ENCODE measurements around the gene LRRC26. TPM values are rescaled to one million over a fixed set of nuclear protein-coding genes. Genes with fewer than 3 reads are reported as not detected.
A peak's percentile ranks its signal among the peaks of the same experiment; 100 is the strongest.

The LRRC26 gene
- total and polyA plus RNA-seq, 4 donors: 0.12 to 5.2 (median 0.57) TPM

DNA sequence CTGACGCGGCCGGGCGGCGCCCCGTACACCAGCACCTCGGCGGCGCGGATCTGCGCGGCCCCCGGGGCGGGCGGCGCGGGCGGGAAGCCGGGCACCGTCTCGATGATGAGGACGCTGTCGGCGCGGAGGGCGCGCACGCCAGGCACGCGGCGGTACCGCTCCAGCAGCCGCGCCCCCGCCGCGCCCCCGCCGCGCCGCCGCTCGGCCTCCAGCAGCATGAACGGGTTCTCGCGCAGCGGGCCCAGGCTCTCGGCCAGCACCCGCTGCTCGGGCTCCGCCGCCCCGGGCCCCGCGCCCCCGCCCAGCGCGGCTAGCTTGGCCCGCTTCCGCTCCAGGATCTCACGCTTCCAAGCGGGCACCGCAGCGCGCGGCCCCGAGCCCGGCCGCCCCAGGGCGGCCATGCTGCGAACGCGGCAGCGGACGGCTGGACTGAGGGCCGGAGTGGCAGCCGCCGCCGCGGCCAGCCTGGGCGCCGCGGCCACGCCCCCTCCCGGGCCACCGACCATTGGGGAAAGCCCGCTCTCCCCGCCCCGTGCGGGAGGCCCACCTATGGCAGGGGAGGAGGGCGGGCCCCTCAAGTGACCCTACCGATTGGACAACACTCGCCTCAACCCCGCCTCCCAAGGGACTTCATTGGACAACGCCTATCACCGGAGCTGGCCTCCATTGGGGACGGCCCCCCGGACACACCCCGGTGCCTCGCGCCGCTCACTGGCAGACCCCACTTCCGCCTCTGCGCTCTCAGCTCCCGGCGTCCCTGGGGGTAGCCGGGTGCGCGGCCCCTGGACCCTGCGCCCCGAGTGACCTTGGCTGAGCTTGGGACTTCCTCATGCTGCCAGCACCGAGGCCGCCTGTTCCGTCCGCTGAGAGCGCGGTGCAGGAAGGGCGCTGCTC lies 30.7 kb upstream of the LRRC26 start, which contains the start of gene TPRN:
Gene TPRN (minus strand): TSS at position 431 of the 894 bp plus-strand sequence. CDS start 30 bp downstream, at position 401.
- H3K4me1 ChIP-seq (ENCODE audit: control insufficient read depth in 5 of 5, insufficient read depth in 5 of 5, low read length in 5 of 5): peaks cover 7 to 33% (median 21%) of the 10 kb centered on the region in 5 donors
- H3K27ac ChIP-seq (ENCODE audit: low read depth in 1 of 2, low read length in 1 of 2): peak within 1 kb of the TSS; percentile 81 to 97
- peak; percentile 96 for ATAC-seq (ENCODE audit: insufficient read depth, low FRiP score)

DNA sequence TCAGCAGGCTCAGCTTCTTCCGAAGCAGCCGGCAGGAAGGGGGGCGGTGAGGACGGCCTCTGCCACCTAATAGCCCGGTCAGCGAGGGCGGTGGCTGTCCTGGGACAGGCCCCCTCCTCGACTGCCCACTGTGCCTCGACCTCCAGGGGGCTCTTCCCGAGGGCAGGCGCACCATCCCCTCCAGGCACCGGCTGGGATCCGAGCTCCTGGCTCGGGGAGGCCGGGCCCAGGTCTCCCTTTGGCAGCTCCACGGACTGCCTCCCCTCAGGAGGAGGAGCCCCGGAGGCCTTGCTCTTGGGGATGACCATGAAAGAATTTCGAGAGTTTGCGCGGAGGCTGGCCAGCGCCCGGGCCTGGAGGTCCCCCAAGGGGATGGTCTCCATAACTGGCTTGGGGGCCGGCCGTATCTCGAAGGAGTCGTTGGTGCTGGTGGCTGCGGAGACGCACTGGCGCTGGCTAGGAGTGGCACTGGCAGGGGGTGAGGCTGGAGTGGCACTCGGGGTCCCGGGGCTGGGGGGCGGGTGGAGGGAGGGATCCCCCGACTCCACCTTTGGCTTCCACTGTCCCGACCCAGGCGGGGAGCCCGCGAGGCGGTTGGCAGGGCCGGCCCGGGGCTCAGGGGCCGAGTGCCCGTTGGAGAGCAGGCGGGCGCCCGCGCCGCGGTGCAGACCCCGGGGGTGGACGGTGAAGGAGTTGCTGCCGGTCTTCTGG lies 29.7 kb upstream of the LRRC26 start:
- Histone ChIP-seq H3K36me3 (ENCODE audit: control insufficient read depth in 4 of 4, insufficient read depth in 4 of 4, low read length in 4 of 4) (peaks cover 0 to 8% (median 2%) of the 10 kb centered on the region in 4 donors), H3K9me3 (ENCODE audit: control insufficient read depth in 4 of 4, insufficient read depth in 3 of 4, low read length in 3 of 4) (no peaks in the 10 kb centered on the region), H3K27ac (ENCODE audit: low read depth in 1 of 2, low read length in 1 of 2) (peak overlapping the region; percentile 21 to 89), H3K9ac (ENCODE audit: insufficient read depth in 1 of 2, low read length in 2 of 2) (no peak overlapping the region), H3K4me3 (peak overlapping the region; percentile 25), H3K4me1 (ENCODE audit: control insufficient read depth in 5 of 5, insufficient read depth in 5 of 5, low read length in 5 of 5) (peaks cover 6 to 30% (median 19%) of the 10 kb centered on the region in 5 donors), H3K27me3 (ENCODE audit: control insufficient read depth in 3 of 3, insufficient read depth in 3 of 3, low read length in 2 of 3) (no peaks in the 10 kb centered on the region)
- DNase-seq: peak in 1 of 3 donors; percentile 18
- TF ChIP-seq, protein P1, sequence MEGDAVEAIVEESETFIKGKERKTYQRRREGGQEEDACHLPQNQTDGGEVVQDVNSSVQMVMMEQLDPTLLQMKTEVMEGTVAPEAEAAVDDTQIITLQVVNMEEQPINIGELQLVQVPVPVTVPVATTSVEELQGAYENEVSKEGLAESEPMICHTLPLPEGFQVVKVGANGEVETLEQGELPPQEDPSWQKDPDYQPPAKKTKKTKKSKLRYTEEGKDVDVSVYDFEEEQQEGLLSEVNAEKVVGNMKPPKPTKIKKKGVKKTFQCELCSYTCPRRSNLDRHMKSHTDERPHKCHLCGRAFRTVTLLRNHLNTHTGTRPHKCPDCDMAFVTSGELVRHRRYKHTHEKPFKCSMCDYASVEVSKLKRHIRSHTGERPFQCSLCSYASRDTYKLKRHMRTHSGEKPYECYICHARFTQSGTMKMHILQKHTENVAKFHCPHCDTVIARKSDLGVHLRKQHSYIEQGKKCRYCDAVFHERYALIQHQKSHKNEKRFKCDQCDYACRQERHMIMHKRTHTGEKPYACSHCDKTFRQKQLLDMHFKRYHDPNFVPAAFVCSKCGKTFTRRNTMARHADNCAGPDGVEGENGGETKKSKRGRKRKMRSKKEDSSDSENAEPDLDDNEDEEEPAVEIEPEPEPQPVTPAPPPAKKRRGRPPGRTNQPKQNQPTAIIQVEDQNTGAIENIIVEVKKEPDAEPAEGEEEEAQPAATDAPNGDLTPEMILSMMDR (IDR thresholded peaks at IDR 0.05; ENCODE audit: control extremely low read depth, extremely low read depth): no peak
- 16 to 30% methylated on average over 44 to 51 of the region's 51 CpGs for WGBS, 2 donors
- ATAC-seq (ENCODE audit: insufficient read depth, low FRiP score): no peak

More for the DNA sequence above, 30.7 kb upstream of the LRRC26 start, which contains the start of gene TPRN:
- peak within 1 kb of the TSS; percentile 78 for H3K4me3 ChIP-seq
- H3K9ac ChIP-seq (ENCODE audit: insufficient read depth in 1 of 2, low read length in 2 of 2): no peak within 1 kb of the TSS
- peak; percentile 99 to 100 (median 99) for DNase-seq
- TF ChIP-seq, protein P1 (IDR thresholded peaks at IDR 0.05; ENCODE audit: control extremely low read depth, extremely low read depth): no peak
- WGBS, 2 donors: 1% methylated on average over 66 to 118 of the region's 118 CpGs
- no peaks in the 10 kb centered on the region for H3K27me3 ChIP-seq (ENCODE audit: control insufficient read depth in 3 of 3, insufficient read depth in 3 of 3, low read length in 2 of 3)
- H3K9me3 ChIP-seq (ENCODE audit: control insufficient read depth in 4 of 4, insufficient read depth in 3 of 4, low read length in 3 of 4): peaks cover 0 to 2% (median 0%) of the 10 kb centered on the region in 4 donors
- H3K36me3 ChIP-seq (ENCODE audit: control insufficient read depth in 4 of 4, insufficient read depth in 4 of 4, low read length in 4 of 4): peaks cover 0 to 8% (median 4%) of the 10 kb centered on the region in 4 donors

DNA sequence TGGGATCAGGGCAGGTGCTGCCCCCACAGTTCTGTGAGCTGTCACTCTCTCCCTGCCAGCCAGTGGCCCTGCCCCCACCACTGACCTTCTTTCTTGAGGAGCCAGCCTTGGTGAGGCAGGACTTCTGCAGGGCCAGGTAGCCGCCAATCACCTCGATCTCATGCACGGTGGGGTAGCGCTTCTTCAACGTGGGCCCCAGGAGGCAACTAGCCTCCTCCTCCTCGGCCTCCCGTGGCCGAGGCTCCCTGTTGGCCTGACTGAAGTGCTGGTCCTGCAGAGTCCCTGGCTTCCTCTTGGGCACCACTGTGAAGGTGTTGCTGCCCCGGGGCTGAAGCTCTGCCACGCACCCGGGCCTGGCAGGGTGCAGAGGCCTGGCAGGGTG lies 29.0 kb upstream of the LRRC26 start:
- Histone ChIP-seq H3K9ac (ENCODE audit: insufficient read depth in 1 of 2, low read length in 2 of 2) (no peak overlapping the region), H3K4me3 (no peak overlapping the region)
- no peak for ATAC-seq (ENCODE audit: insufficient read depth, low FRiP score)

More for the DNA sequence above, 29.0 kb upstream of the LRRC26 start:
- Histone ChIP-seq H3K4me1 (ENCODE audit: control insufficient read depth in 5 of 5, insufficient read depth in 5 of 5, low read length in 5 of 5) (peaks cover 0 to 28% (median 19%) of the 10 kb centered on the region in 5 donors), H3K36me3 (ENCODE audit: control insufficient read depth in 4 of 4, insufficient read depth in 4 of 4, low read length in 4 of 4) (peaks cover 0 to 2% (median under 1%) of the 10 kb centered on the region in 4 donors), H3K27me3 (ENCODE audit: control insufficient read depth in 3 of 3, insufficient read depth in 3 of 3, low read length in 2 of 3) (no peaks in the 10 kb centered on the region), H3K27ac (ENCODE audit: low read depth in 1 of 2, low read length in 1 of 2) (peak overlapping the region; percentile 21 to 89), H3K9me3 (ENCODE audit: control insufficient read depth in 4 of 4, insufficient read depth in 3 of 4, low read length in 3 of 4) (no peaks in the 10 kb centered on the region)
- TF ChIP-seq, protein P1 (IDR thresholded peaks at IDR 0.05; ENCODE audit: control extremely low read depth, extremely low read depth): no peak
- DNase-seq: no peak
- 72 to 86% methylated on average over 11 of the region's 11 CpGs for WGBS, 2 donors

Measured in lung (tissue), 12 donors.